Brain pericyte (primary cell): ENCODE data around the gene RNF114.
A peak's percentile ranks its signal among the peaks of the same experiment; 100 is the strongest.
"Not testable (repeated sequence)": the region's sequence is repeated elsewhere in the genome, so short reads cannot be mapped to it uniquely, and the experiment has no call there.

Experiments used
- DNase-seq: peaks from one replicate; pipeline ENCODE4 v3.0.0-alpha.2; 2012; ENCODE audit warnings: low read depth, low spot score

Gene RNF114

GRCh38 chr20:49928411-49929141 lies 7.6 kb upstream of the RNF114 start:
- peak; percentile 63 for DNase-seq

- no peak for DNase-seq
Measured at GRCh38 chr20:49929142-49929494, 7.1 kb upstream of the RNF114 start.

GRCh38 chr20:49935746-49936152 lies 448 bp upstream of the RNF114 start:
- no peak for DNase-seq

GRCh38 chr20:49937027-49937929 lies 1.1 kb downstream of the RNF114 start:
- no peak for DNase-seq

- DNase-seq: no peak
Measured at GRCh38 chr20:49938173-49939163, 2.3 kb downstream of the RNF114 start.

- no peak for DNase-seq
Measured at GRCh38 chr20:49941456-49941855, 5.3 kb downstream of the RNF114 start.

GRCh38 chr20:49942303-49942702 lies 6.1 kb downstream of the RNF114 start:
- no peak for DNase-seq

GRCh38 chr20:49942942-49943341 lies 6.7 kb downstream of the RNF114 start:
- no peak for DNase-seq

- DNase-seq: no peak
Measured at GRCh38 chr20:49945306-49945700, 9.1 kb downstream of the RNF114 start.

- no peak for DNase-seq
Measured at GRCh38 chr20:49945701-49946477, 9.7 kb downstream of the RNF114 start.

GRCh38 chr20:49948178-49948577 lies 12.0 kb downstream of the RNF114 start:
- DNase-seq: no peak

GRCh38 chr20:49948809-49949507 lies 12.8 kb downstream of the RNF114 start:
- peak; percentile 82 for DNase-seq

- no peak for DNase-seq
Measured at GRCh38 chr20:49951151-49951550, 15.0 kb downstream of the RNF114 start.

- no peak for DNase-seq
Measured at GRCh38 chr20:49955167-49955566, 19.0 kb downstream of the RNF114 start.

- DNase-seq: not testable (repeated sequence)
Measured at GRCh38 chr20:49955830-49956396, 19.7 kb downstream of the RNF114 start.

- no peak for DNase-seq
Measured at GRCh38 chr20:49956689-49957088, 20.5 kb downstream of the RNF114 start.

- not testable (repeated sequence) for DNase-seq
Measured at GRCh38 chr20:49957089-49957938, 21.1 kb downstream of the RNF114 start.

GRCh38 chr20:49961413-49961812 lies 25.2 kb downstream of the RNF114 start:
- no peak for DNase-seq
